22Rv1 (cell line): ENCODE measurements around the gene EPB41L4B.

Source experiments
- H3K27ac ChIP-seq: fragments of 450-650 bp; 2 replicates; pipeline ENCODE4 v1.5.1; 2017
- ZFX ChIP-seq: fragments of 450-650 bp; IDR thresholded peaks from 2 replicates; pipeline ENCODE4 v1.6.1; 2017; ENCODE audit warnings: antibody characterized with exemption, borderline replicate concordance
- TF ChIP-seq, protein P1 (sequence below): fragments of 450-650 bp; IDR thresholded peaks from 2 replicates; pipeline ENCODE4 v1.5.1; 2017; ENCODE audit warnings: mild to moderate bottlenecking

Gene EPB41L4B

DNA sequence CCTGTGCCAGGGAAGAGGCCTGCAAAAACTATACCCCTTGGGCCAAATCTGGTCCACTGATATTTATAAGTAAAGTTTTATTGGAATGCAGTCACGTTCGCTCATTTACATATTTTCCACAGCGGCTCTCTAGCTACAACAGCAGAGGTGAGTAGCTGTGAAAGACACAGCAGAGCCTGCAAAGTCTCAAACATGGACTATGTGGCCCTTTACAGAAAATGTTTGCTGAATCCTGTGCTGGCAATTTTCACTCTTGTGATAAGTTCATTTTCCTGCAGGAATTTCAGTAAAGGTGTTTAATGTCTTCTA, 70.1 kb downstream of the EPB41L4B start:
- peak overlapping the region; percentile 84 for H3K27ac ChIP-seq
- TF ChIP-seq ZFX, result no peak
- TF ChIP-seq, protein P1, sequence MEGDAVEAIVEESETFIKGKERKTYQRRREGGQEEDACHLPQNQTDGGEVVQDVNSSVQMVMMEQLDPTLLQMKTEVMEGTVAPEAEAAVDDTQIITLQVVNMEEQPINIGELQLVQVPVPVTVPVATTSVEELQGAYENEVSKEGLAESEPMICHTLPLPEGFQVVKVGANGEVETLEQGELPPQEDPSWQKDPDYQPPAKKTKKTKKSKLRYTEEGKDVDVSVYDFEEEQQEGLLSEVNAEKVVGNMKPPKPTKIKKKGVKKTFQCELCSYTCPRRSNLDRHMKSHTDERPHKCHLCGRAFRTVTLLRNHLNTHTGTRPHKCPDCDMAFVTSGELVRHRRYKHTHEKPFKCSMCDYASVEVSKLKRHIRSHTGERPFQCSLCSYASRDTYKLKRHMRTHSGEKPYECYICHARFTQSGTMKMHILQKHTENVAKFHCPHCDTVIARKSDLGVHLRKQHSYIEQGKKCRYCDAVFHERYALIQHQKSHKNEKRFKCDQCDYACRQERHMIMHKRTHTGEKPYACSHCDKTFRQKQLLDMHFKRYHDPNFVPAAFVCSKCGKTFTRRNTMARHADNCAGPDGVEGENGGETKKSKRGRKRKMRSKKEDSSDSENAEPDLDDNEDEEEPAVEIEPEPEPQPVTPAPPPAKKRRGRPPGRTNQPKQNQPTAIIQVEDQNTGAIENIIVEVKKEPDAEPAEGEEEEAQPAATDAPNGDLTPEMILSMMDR, result no peak

DNA sequence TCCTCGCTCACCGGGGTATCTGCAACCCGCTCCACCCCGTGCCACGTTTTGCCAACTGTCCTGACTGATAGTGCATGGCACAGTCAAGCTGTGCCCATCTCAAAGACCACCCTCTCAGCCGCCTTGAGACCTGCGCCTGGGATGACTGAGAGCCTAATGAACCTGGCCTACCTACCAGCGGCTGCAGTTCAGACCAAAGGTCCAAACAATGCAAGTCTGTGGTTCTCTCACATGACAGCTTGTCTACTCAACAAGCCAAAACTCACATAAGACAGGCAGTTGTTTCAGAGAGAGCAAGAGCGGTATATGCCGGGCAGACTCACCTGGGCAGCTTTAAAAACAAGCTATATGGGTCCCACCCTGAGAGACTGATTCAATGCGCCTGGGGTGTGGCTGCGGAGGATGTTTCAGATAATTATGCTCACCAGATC, 70.5 kb downstream of the EPB41L4B start:
- TF ChIP-seq, protein P1, result no peak
- TF ChIP-seq ZFX, result no peak
- H3K27ac ChIP-seq, result peak overlapping the region; percentile 84

DNA sequence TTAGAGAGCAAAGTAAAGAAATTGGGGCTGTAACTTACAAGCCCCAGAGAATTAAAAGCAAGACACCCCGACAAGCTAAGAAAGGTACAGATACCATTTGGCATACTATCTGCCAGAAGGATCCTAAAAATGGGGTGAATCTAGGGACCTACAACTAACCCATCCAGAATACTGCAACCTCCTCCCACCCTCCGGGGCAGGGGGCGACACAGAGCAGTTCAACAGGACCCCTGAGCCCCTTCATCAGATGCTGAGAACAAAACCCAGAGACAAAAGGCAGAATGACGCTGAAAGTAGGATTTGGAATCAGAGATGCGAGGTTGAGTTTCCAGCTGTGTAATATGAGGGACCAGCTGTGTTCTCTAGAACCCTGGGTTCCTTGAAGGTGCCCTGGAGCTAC, 71.2 kb downstream of the EPB41L4B start:
- no peak for TF ChIP-seq ZFX
- TF ChIP-seq, protein P1, result 0 out of 2 replicates have a peak, but pooled peaks have one; percentile 8
- H3K27ac ChIP-seq, result no peak overlapping the region

DNA sequence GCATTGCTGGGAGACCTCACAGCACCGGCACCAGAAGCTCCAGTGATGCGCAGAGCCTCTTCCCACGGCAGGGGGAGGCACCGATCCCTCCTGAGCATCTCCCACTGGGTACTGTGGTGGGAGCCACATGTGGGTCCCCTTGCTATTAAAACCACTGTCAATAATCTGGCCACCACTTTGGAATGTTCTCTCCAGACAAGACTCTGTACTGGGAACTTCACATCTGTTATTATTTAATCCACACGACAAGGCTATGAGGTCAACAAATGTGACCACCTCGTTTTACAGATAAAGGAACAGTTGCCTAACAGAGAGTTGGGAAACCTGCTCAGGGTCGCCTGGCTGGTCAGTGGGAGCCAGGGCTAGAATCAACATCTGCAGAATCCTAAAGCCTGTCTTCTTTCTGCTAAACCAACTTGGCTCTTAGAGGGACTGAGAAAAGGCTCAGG, 72.7 kb downstream of the EPB41L4B start:
- no peak overlapping the region for H3K27ac ChIP-seq
- TF ChIP-seq ZFX, result no peak
- TF ChIP-seq, protein P1, result no peak

DNA sequence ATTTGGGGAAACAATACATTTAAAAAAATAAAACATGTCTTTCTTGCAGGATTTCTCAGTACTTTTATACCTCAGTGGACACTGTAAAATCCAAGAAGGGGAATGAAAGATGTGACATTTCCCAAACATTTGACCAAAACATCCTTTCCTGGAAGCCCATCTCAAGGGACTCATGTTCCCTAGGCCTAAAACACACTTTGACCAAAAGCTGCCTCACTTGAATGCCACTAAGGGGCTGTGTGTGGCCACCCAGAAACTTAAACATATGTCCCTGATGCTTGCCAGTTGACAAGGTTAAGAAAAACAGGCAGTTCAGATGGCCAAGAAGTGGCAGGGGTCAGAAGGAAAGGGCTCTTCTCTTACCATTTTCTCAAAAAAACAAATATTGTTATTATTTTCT, 73.6 kb downstream of the EPB41L4B start:
- TF ChIP-seq, protein P1, result no peak
- no peak for TF ChIP-seq ZFX
- H3K27ac ChIP-seq, result no peak overlapping the region

DNA sequence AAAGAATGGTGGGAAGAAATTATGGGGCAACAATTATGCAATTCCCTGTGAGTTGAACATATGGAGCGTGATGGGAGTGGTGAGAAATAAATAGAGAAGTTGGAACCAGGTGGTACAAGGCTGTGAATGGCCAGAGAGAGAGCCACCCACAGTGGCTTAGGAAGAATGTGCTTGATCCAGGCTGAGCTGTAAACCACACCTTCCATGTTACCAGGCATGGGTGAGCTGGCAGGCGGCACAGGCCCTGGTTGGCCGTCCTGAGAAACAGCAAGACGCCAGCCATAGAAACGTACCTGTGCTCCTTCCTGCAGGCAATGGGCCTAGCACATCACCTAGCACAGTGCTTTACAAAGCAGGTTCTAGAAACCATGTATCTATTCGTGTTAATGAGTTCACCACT, 74.3 kb downstream of the EPB41L4B start:
- H3K27ac ChIP-seq, result no peak overlapping the region
- no peak for TF ChIP-seq ZFX
- TF ChIP-seq, protein P1, result no peak

DNA sequence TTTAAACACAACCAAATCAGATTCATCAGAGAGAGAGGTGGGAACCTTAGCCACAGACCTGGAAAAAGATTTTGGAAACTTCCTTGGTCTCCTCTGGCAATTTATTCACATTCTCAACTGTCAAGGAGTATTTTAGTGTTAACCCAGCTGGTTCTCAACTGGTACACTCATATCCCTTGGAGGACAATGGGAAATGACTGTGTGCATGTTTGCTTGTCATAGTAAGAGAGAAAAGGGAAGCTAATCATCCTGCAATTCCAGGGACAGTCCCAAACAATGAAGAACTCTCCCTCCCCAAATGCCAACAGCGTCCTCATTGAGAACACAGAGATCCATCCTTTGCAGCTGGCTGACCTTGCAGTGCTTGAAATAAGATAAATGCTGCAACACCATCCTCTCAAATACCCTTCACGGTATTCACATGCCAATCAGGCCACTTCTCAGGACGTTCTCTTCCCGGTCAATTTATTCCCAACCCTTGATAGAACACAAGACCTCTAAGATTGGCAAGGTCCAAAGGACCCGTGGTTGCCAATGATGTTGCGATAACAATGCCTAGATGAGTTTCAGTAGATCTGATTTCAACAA, 75.5 kb downstream of the EPB41L4B start:
- TF ChIP-seq, protein P1, result no peak
- TF ChIP-seq ZFX, result no peak
- H3K27ac ChIP-seq, result no peak overlapping the region
